NCI-H1092 (cell line): Measurements from ENCODE around the gene CDH4.
"Not testable (repeated sequence)": the region's sequence is repeated elsewhere in the genome, so short reads cannot be mapped to it uniquely, and the experiment has no call there.

Experiments used
- DNase-seq: peaks from one replicate; lab custom pipeline; 2025; lab: John Stamatoyannopoulos, UW

The CDH4 gene

GRCh38 chr20:61846074-61846473 lies 594.0 kb downstream of the CDH4 start:
- DNase-seq, result no peak

- DNase-seq, result no peak
Observed at GRCh38 chr20:61846741-61847419, 594.8 kb downstream of the CDH4 start.

GRCh38 chr20:61847420-61847748 lies 595.3 kb downstream of the CDH4 start:
- DNase-seq, result no peak

- DNase-seq, result no peak
Observed at GRCh38 chr20:61847986-61848385, 595.9 kb downstream of the CDH4 start.

- DNase-seq, result no peak
Observed at GRCh38 chr20:61848851-61849250, 596.8 kb downstream of the CDH4 start.

GRCh38 chr20:61849376-61849775 lies 597.3 kb downstream of the CDH4 start:
- DNase-seq, result no peak

GRCh38 chr20:61849822-61850221 lies 597.8 kb downstream of the CDH4 start:
- no peak for DNase-seq

GRCh38 chr20:61850457-61850856 lies 598.4 kb downstream of the CDH4 start:
- DNase-seq, result no peak

GRCh38 chr20:61850926-61851900 lies 599.2 kb downstream of the CDH4 start:
- DNase-seq, result no peak

GRCh38 chr20:61852268-61853072 lies 600.4 kb downstream of the CDH4 start:
- no peak for DNase-seq

- no peak for DNase-seq
Observed at GRCh38 chr20:61853073-61854005, 601.3 kb downstream of the CDH4 start.

- not testable (repeated sequence) for DNase-seq
Observed at GRCh38 chr20:61854538-61854937, 602.5 kb downstream of the CDH4 start.

GRCh38 chr20:61855286-61855685 lies 603.2 kb downstream of the CDH4 start:
- no peak for DNase-seq

- no peak for DNase-seq
Observed at GRCh38 chr20:61856626-61857413, 604.8 kb downstream of the CDH4 start.

- no peak for DNase-seq
Observed at GRCh38 chr20:61857414-61857775, 605.3 kb downstream of the CDH4 start.

GRCh38 chr20:61857884-61858283 lies 605.8 kb downstream of the CDH4 start:
- no peak for DNase-seq

- no peak for DNase-seq
Observed at GRCh38 chr20:61859767-61860166, 607.7 kb downstream of the CDH4 start.

- DNase-seq, result no peak
Observed at GRCh38 chr20:61860260-61860987, 608.4 kb downstream of the CDH4 start.

GRCh38 chr20:61861054-61861841 lies 609.2 kb downstream of the CDH4 start:
- no peak for DNase-seq
